GM12892 (cell line): ENCODE results near the gene TRUB1.

Experiments
- DNase-seq: peaks from one replicate; pipeline ENCODE4 v3.0.0; 2011; ENCODE audit not compliant: insufficient read length
- FAIRE-seq: peaks from 2 replicates; lab custom pipeline; 2011; peaks lifted over from hg19 to GRCh38; lab: Jason Lieb, UNC
- POLR2A ChIP-seq: IDR thresholded peaks from 2 replicates; pipeline ENCODE4 v1.6.1; 2011; ENCODE audit warnings: low read depth, low read length, control low read depth
- POLR2AphosphoS5 ChIP-seq: IDR thresholded peaks from 2 replicates; pipeline ENCODE4 v1.6.1; 2011; ENCODE audit warnings: low read depth, low read length, control low read depth
- TAF1 ChIP-seq: IDR thresholded peaks from 2 replicates; pipeline ENCODE4 v1.6.1; 2011; ENCODE audit warnings: low read depth, mild to moderate bottlenecking, control low read depth, low read length, borderline replicate concordance

Gene TRUB1

GRCh38 chr10:115023715-115024114 lies 85.7 kb downstream of the TRUB1 start:
- FAIRE-seq (no peak), DNase-seq (no peak)
- TF ChIP-seq POLR2A (no peak), POLR2AphosphoS5 (no peak)

DNA sequence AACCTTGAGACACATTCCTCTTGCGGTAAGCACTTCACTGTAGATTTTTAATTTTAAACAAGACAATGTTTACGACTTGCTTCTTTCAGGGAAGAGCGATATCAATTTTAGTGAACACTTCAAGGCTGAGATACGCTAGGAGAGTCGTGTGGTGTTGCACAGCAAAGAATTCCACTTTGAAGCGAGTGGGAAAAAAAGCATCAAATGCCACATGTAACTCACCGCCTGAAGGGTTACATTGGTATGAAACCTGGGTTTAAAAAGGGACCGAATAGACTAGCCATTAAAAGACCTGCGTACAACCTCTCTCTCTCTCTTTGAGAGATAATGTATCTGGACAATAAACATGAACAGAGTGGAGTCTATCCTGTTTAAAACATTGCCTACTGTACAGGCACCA lies 86.4 kb downstream of the TRUB1 start:
- FAIRE-seq (no peak), DNase-seq (no peak)
- TF ChIP-seq POLR2AphosphoS5 (no peak), POLR2A (no peak)

GRCh38 chr10:115026056-115026745 lies 88.2 kb downstream of the TRUB1 start:
- FAIRE-seq, result no peak
- TF ChIP-seq POLR2A, result no peak
- TF ChIP-seq POLR2AphosphoS5, result no peak
- no peak for TF ChIP-seq TAF1
- DNase-seq, result no peak

GRCh38 chr10:115026746-115027140 lies 88.7 kb downstream of the TRUB1 start:
- DNase-seq, result no peak
- TF ChIP-seq TAF1, result no peak
- TF ChIP-seq POLR2AphosphoS5, result no peak
- FAIRE-seq, result no peak
